Peyer's patch (tissue), 4 donors: ENCODE measurements around the gene DCC.

Experiments used
- POLR2A ChIP-seq, 2 donors: fragments of 450-650 bp; IDR thresholded peaks; one replicate each; pipeline ENCODE4 v1.5.1; 2017; ENCODE audit warnings: antibody characterized with exemption in 2 of 2, mild to moderate bottlenecking in 2 of 2, moderate library complexity in 2 of 2
- TF ChIP-seq, protein P1 (sequence below), 6 experiments: fragments of 450-650 bp in 4 of 6; fragments of 200-600 bp in 2 of 6; sonication (generic) in 1 of 6; IDR thresholded peaks; one replicate each; pipeline ENCODE4 v1.5.1; 2017 to 2019; ENCODE audit warnings: antibody characterized with exemption in 6 of 6, mild to moderate bottlenecking in 3 of 6, moderate library complexity in 1 of 6

DNA sequence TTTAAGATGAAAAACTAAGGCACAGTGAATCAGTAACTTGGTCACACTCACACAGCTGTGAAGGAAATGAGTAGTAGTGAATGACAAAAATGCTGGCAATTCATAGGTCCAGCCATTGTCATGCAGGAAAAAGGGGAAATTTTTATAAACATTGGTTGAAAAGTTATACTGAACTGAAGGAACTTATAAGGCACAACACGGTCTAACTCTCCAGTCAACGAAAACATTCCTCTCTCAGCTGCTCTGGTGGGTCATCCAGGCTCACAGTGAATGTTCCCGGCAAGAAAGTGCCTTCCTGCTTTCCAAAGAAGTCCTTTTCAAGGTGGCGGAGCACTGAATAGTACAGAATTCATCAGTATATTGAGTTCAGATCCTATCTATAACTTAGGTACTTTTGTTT lies 476.1 kb downstream of the DCC start:
- TF ChIP-seq POLR2A (IDR thresholded peaks at IDR 0.05), result no peak
- TF ChIP-seq, protein P1, sequence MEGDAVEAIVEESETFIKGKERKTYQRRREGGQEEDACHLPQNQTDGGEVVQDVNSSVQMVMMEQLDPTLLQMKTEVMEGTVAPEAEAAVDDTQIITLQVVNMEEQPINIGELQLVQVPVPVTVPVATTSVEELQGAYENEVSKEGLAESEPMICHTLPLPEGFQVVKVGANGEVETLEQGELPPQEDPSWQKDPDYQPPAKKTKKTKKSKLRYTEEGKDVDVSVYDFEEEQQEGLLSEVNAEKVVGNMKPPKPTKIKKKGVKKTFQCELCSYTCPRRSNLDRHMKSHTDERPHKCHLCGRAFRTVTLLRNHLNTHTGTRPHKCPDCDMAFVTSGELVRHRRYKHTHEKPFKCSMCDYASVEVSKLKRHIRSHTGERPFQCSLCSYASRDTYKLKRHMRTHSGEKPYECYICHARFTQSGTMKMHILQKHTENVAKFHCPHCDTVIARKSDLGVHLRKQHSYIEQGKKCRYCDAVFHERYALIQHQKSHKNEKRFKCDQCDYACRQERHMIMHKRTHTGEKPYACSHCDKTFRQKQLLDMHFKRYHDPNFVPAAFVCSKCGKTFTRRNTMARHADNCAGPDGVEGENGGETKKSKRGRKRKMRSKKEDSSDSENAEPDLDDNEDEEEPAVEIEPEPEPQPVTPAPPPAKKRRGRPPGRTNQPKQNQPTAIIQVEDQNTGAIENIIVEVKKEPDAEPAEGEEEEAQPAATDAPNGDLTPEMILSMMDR (IDR thresholded peaks at IDR 0.05), result no peak
